Spleen (tissue), 11 donors: ENCODE results near the gene MCTP1. TPM values are rescaled to one million over a fixed set of nuclear protein-coding genes. Genes with fewer than 3 reads are reported as not detected.

Experiments
- DNase-seq: peaks from one replicate; pipeline ENCODE4 v3.0.0-alpha.2; 2020
- H3K27ac ChIP-seq, 8 donors: fragments of 200-600 bp; sonication (generic) in 7 of 8; 1 replicate in 4 of 8; 2 replicates in 4 of 8; pipeline versions ENCODE4 v1.5.0 to v1.8.0; 2016 to 2021; ENCODE audit warnings: inconsistent platforms in 4 of 8, mild to moderate bottlenecking in 4 of 8, moderate library complexity in 1 of 8
- H3K27me3 ChIP-seq, 7 donors: fragments of 200-600 bp; sonication (generic) in 6 of 7; replicated peaks in 1 of 7; 1 replicate in 4 of 7; 2 replicates in 3 of 7; pipeline versions ENCODE4 v1.5.0 to v1.8.0; 2016 to 2021; ENCODE audit warnings: inconsistent platforms in 3 of 7, mild to moderate bottlenecking in 1 of 7
- H3K36me3 ChIP-seq, 6 donors: fragments of 200-600 bp; sonication (generic) in 5 of 6; 1 replicate in 4 of 6; 2 replicates in 2 of 6; pipeline versions ENCODE4 v1.5.0 to v1.8.0; 2016 to 2021; ENCODE audit warnings: inconsistent platforms in 2 of 6
- H3K4me1 ChIP-seq, 6 donors: fragments of 200-600 bp; sonication (generic) in 5 of 6; 1 replicate in 3 of 6; 2 replicates in 3 of 6; pipeline versions ENCODE4 v1.5.0 to v1.8.0; 2016 to 2021; ENCODE audit warnings: inconsistent platforms in 3 of 6
- H3K4me3 ChIP-seq, 8 donors: fragments of 200-600 bp; sonication (generic) in 7 of 8; 1 replicate in 4 of 8; 2 replicates in 4 of 8; pipeline versions ENCODE4 v1.5.0 to v1.8.0; 2016 to 2021; ENCODE audit warnings: inconsistent platforms in 4 of 8, mild to moderate bottlenecking in 4 of 8, moderate library complexity in 2 of 8
- H3K9me3 ChIP-seq, 8 donors: fragments of 200-600 bp; sonication (generic) in 7 of 8; 1 replicate in 4 of 8; 2 replicates in 4 of 8; pipeline versions ENCODE4 v1.5.0 to v1.8.0; 2016 to 2021; ENCODE audit warnings: inconsistent platforms in 4 of 8
- CTCF ChIP-seq, 11 experiments: fragments of 200-600 bp in 7 of 11; fragments of 450-650 bp in 4 of 11; sonication (generic) in 4 of 11; IDR thresholded peaks in 8 of 11; conservative IDR thresholded peaks in 3 of 11; 1 replicate in 7 of 11; 2 replicates in 4 of 11; pipeline versions ENCODE4 v1.4.0 to v1.8.0; 2016 to 2021; ENCODE audit warnings: antibody characterized with exemption in 11 of 11, inconsistent platforms in 4 of 11, mild to moderate bottlenecking in 1 of 11
- POLR2A ChIP-seq, 3 donors: fragments of 450-650 bp; IDR thresholded peaks; one replicate each; pipeline ENCODE4 v1.5.1; 2017; ENCODE audit warnings: antibody characterized with exemption in 3 of 3, mild to moderate bottlenecking in 1 of 3
- POLR2AphosphoS5 ChIP-seq, 3 donors: sonication (generic); formaldehyde crosslinking; IDR thresholded peaks; one replicate each; pipeline ENCODE4 v1.5.1; 2017; ENCODE audit warnings: antibody characterized with exemption in 3 of 3
- WGBS, 5 donors: extraction: QIAGEN DNeasy Blood & Tissue Kit in 3 of 5; methylation state at CpG; one replicate each; pipeline versions ENCODE4 v1.1.5 to v1.1.7; 2013 to 2018; 5-methylcytosine and 5-hydroxymethylcytosine counted together
- intact Hi-C: fragments of 100-400 bp; cut with DNase I; formaldehyde crosslinking; loops from one replicate; pipeline ENCODE4 v1.15.0; 2023; ENCODE audit warnings: low total_unique reads
- polyA plus RNA-seq, 3 donors: library from polyadenylated mRNA; stranded (reverse); fragments of 200-250 nt; gene quantifications; one replicate each; pipeline ENCODE4 v1.2.1, GENCODE V29; 2013
- total RNA-seq, 7 donors: library from RNA; depleted of rRNA in 3 of 7; stranded (reverse); fragments of >200 nt in 3 of 7; fragmentation: NEBNext Ultra II Directional in 4 of 7; extraction: Animal tissue kit (Norgen Biotek cat#: 25700) in 4 of 7; gene quantifications; one replicate each; pipeline versions ENCODE4 v1.1.0 to v1.2.1, GENCODE V29; 2016 to 2021
- donor health status: healthy with polysubstance abuse.
- donor health status: DM: no; HTN: no; CAD: no; lungs with moderate emphysema.
- donor health status: DM: no; HTN: no; CAD: no.
- donor health status: Bipolar disorder and iron deficiency.
- donor health status: healthy.
- donor health status: DM: no; HTN: no; CAD: no.
- donor health status: DM: yes; HTN: yes; CAD: no.

MCTP1 gene
- total and polyA plus RNA-seq, 10 donors: 1.2 to 57.2 (median 29.4) TPM

DNA sequence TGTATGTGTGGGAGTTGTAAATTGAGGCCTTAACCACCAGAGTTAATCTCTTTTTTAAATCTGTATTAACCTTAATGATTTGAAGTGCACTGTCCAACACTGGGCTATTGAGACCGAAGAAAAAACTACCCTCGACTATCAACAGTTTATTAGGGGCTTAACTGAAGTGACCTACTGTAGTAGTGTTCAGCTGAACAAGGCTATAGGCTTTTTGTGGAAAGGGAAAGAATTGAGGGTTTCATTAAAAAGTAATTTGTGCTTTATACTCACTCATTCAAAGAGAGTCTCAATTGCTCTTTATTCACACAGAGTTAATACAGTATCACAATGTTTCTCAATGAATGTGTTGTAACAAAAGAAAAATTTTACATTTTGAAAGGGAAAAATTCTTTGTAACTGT is 399.0 kb downstream of the MCTP1 start:
- intact Hi-C loops: no loop called here
- Histone ChIP-seq H3K27ac (no peak overlapping the region), H3K27me3 (no peaks in the 10 kb centered on the region), H3K36me3 (peaks cover 0 to 24% (median 0%) of the 10 kb centered on the region in 6 donors), H3K4me3 (no peak overlapping the region), H3K9me3 (no peaks in the 10 kb centered on the region), H3K4me1 (no peaks in the 10 kb centered on the region)
- no peak for TF ChIP-seq POLR2A (IDR thresholded peaks at IDR 0.05)
- no peak for TF ChIP-seq POLR2AphosphoS5 (IDR thresholded peaks at IDR 0.05)
- TF ChIP-seq CTCF (IDR thresholded peaks at IDR 0.05 in 8 of 11, conservative IDR thresholded peaks at IDR 0.05 in 3 of 11): no peak
- DNase-seq: no peak
- 82 to 92% (median 90%) methylated on average over 2 of the region's 2 CpGs for WGBS, 5 donors

DNA sequence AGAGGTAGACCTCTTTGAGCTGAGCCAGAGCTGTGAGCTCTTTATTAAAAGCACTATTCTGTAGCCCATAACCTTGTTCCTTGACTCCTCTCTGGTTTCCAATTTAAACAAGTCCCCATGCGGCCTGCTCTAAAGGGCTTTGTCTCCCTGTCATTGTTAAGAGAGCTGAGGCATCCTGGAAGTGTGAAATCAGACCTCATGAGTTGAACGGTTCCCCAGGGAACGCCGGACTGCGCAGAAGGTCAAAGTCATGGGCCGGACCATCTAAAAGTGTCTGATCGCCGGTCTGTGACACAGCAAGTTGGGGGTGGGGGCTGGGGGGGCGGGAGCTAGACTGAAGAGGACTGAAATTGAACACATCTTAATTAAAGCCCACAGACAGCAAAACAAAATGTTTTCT is 400.6 kb downstream of the MCTP1 start:
- Histone ChIP-seq H3K4me3 (no peak overlapping the region), H3K27ac (no peak overlapping the region), H3K9me3 (no peaks in the 10 kb centered on the region), H3K27me3 (no peaks in the 10 kb centered on the region), H3K4me1 (no peaks in the 10 kb centered on the region), H3K36me3 (peaks cover 0 to 24% (median 0%) of the 10 kb centered on the region in 6 donors)
- TF ChIP-seq CTCF (IDR thresholded peaks at IDR 0.05 in 8 of 11, conservative IDR thresholded peaks at IDR 0.05 in 3 of 11): no peak
- no peak for TF ChIP-seq POLR2AphosphoS5 (IDR thresholded peaks at IDR 0.05)
- TF ChIP-seq POLR2A (IDR thresholded peaks at IDR 0.05): no peak
- WGBS, 5 donors: 60 to 82% (median 69%) methylated on average over 9 of the region's 9 CpGs
- no peak for DNase-seq
- intact Hi-C loops: no loop called here

DNA sequence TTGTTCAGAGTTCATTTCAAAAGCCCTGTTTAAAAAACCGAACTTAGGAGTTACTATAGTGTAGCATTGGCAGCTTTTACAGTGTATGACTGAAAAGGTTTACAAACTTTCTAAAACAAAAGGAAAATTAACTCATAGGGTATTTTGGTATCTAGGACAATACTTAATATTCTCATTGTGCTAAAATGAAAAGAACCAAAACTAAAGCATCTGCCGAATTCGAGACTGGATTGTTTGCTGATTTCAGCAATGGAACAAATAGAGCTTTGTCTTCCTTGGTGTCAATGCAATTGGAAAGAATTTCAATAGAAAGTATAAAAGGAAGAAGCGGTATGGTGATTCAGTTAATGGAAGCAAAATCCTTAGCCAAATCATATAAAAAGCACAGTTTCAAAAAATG is 412.4 kb downstream of the MCTP1 start:
- H3K4me1 ChIP-seq: no peaks in the 10 kb centered on the region
- intact Hi-C loops: no loop called here
- DNase-seq: no peak
- H3K27me3 ChIP-seq: no peaks in the 10 kb centered on the region
- H3K36me3 ChIP-seq: peaks cover 0 to 24% (median 0%) of the 10 kb centered on the region in 6 donors
- WGBS, 5 donors: 85 to 93% (median 87%) methylated on average over 4 of the region's 4 CpGs
- H3K4me3 ChIP-seq: no peak overlapping the region
- H3K9me3 ChIP-seq: no peaks in the 10 kb centered on the region
- TF ChIP-seq CTCF (IDR thresholded peaks at IDR 0.05 in 8 of 11, conservative IDR thresholded peaks at IDR 0.05 in 3 of 11): no peak
- no peak for TF ChIP-seq POLR2A (IDR thresholded peaks at IDR 0.05)
- TF ChIP-seq POLR2AphosphoS5 (IDR thresholded peaks at IDR 0.05): no peak
- no peak overlapping the region for H3K27ac ChIP-seq

DNA sequence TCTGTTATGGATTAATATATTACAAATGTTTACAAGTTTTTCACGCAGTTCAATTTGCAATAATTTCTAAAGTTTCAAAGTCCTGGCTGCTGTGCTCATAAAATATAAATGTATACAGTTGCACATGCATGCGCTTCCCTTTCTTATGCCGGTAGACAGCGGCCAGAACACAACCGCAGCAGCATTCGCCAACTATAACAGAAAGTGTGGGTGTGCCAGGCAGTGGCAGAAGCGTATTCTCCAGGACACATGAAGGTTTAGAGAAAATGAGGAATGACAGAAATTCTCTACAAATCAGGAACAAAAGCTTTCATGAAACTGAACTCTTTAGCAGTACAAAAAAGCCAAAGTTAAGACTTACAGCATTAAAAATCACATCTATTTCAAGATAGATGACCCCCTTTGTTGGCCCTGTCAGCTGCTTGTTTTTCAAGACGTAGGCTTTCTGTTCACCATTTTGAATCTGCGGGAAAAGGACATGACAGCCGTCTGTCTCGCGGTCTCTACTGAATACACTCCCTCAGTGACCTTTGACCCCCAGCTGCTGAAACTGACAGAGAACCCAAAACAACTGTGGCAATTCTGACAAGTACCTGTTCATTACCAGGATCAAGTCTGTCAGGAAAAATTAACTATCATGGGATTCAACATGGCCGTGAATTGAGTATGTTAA is 414.2 kb downstream of the MCTP1 start:
- DNase-seq: no peak
- no peak for TF ChIP-seq CTCF (IDR thresholded peaks at IDR 0.05 in 8 of 11, conservative IDR thresholded peaks at IDR 0.05 in 3 of 11)
- no peak for TF ChIP-seq POLR2AphosphoS5 (IDR thresholded peaks at IDR 0.05)
- no peak for TF ChIP-seq POLR2A (IDR thresholded peaks at IDR 0.05)
- no peaks in the 10 kb centered on the region for H3K27me3 ChIP-seq
- no peaks in the 10 kb centered on the region for H3K9me3 ChIP-seq
- H3K4me3 ChIP-seq: no peak overlapping the region
- no peak overlapping the region for H3K27ac ChIP-seq
- H3K36me3 ChIP-seq: peaks cover 0 to 42% (median 0%) of the 10 kb centered on the region in 6 donors
- no peaks in the 10 kb centered on the region for H3K4me1 ChIP-seq
- 81 to 92% (median 91%) methylated on average over 13 of the region's 13 CpGs for WGBS, 5 donors
- intact Hi-C loops: no loop called here
